PC-3 (cell line): ENCODE data around the gene LRRTM2. TPM values are rescaled to one million over a fixed set of nuclear protein-coding genes. Genes with fewer than 3 reads are reported as not detected.

Experiments used
- ATAC-seq: fragments of 200-7000 bp; cut with Tn5 transposase; 2 replicates; pipeline ENCODE4 v1.9.1; 2020; ENCODE audit warnings: mild to moderate bottlenecking, moderate library complexity
- BruUV-seq: library from RNA; stranded (reverse); fragments of 400-500 nt; replicated peaks from 2 replicates; lab custom pipeline; 2021; lab: Mats Ljungman, UMichigan
- CTCF ChIA-PET: fragments of 300-600 bp; sonication (Branson Sonifier 250); formaldehyde crosslinking; loops from one replicate; lab custom pipeline; 2022; ENCODE audit warnings: antibody characterized with exemption; lab: Charles Lee
- POLR2A ChIA-PET: fragments of 300-600 bp; sonication (Branson Sonifier 250); formaldehyde crosslinking; loops from one replicate; lab custom pipeline; 2022; ENCODE audit warnings: antibody characterized with exemption; ENCODE audit not compliant: unreplicated experiment; lab: Charles Lee
- DNase-seq: peaks from one replicate; pipeline ENCODE4 v3.0.0-alpha.2; 2015
- H2AFZ ChIP-seq: fragments of 300-600 bp; sonication (generic); 2 replicates; pipeline ENCODE4 v1.6.0; 2016; ENCODE audit warnings: antibody characterized with exemption, low read length
- H3F3A ChIP-seq: fragments of 300-600 bp; sonication (generic); one replicate; pipeline ENCODE4 v1.6.0; 2017; ENCODE audit warnings: antibody characterized with exemption, low read length, control low read depth, mild to moderate bottlenecking; ENCODE audit not compliant: unreplicated experiment
- H3K27ac ChIP-seq: fragments of 300-600 bp; sonication (generic); 2 replicates; pipeline ENCODE4 v1.5.1; 2016; ENCODE audit warnings: mild to moderate bottlenecking, low read length
- H3K27me3 ChIP-seq: fragments of 300-600 bp; sonication (generic); 2 replicates; pipeline ENCODE4 v1.6.1; 2016; ENCODE audit warnings: low read length, mixed read lengths
- H3K36me3 ChIP-seq: fragments of 300-600 bp; sonication (generic); 2 replicates; pipeline ENCODE4 v1.6.1; 2016; ENCODE audit warnings: low read depth, mixed run types, low read length, mixed read lengths
- H3K4me1 ChIP-seq: fragments of 300-600 bp; sonication (generic); 2 replicates; pipeline ENCODE4 v1.5.1; 2016; ENCODE audit warnings: low read length; ENCODE audit not compliant: insufficient read depth
- H3K4me2 ChIP-seq: fragments of 300-600 bp; sonication (generic); 2 replicates; pipeline ENCODE4 v1.6.0; 2016; ENCODE audit warnings: low read length
- H3K4me3 ChIP-seq: fragments of 300-600 bp; sonication (generic); 2 replicates; pipeline ENCODE4 v1.5.1; 2016; ENCODE audit warnings: mild to moderate bottlenecking, low read length, mixed read lengths
- H3K79me2 ChIP-seq: fragments of 300-600 bp; sonication (generic); 2 replicates; pipeline ENCODE4 v1.6.1; 2017; ENCODE audit warnings: low read length, mixed read lengths
- H3K9ac ChIP-seq: fragments of 300-600 bp; sonication (generic); 2 replicates; pipeline ENCODE4 v1.6.0; 2016; ENCODE audit warnings: mild to moderate bottlenecking, low read length
- H3K9me2 ChIP-seq: fragments of 300-600 bp; sonication (generic); replicated peaks from 2 replicates; pipeline ENCODE4 v1.6.1; 2016; ENCODE audit warnings: mixed run types, low read length, mixed read lengths
- H3K9me3 ChIP-seq: fragments of 300-600 bp; sonication (generic); 2 replicates; pipeline ENCODE4 v1.6.1; 2016; ENCODE audit warnings: low read length, mixed read lengths
- H4K20me1 ChIP-seq: fragments of 300-600 bp; sonication (generic); 2 replicates; pipeline ENCODE4 v1.6.1; 2016; ENCODE audit warnings: low read length, mixed read lengths
- EZH2 ChIP-seq: fragments of 300-600 bp; sonication (generic); IDR thresholded peaks from one replicate; pipeline ENCODE4 v1.6.1; 2017; ENCODE audit warnings: antibody characterized with exemption, mild to moderate bottlenecking, low read length; ENCODE audit not compliant: unreplicated experiment
- EZH2phosphoT487 ChIP-seq: fragments of 300-600 bp; sonication (generic); IDR thresholded peaks from 2 replicates; pipeline ENCODE4 v1.6.1; 2018; ENCODE audit warnings: mild to moderate bottlenecking, antibody characterized with exemption, low read length, borderline replicate concordance
- intact Hi-C: fragments of 100-400 bp; cut with micrococcal nuclease; formaldehyde crosslinking; loops from 2 replicates; pipeline ENCODE4 v1.9.0; 2023
- total RNA-seq: library from RNA; depleted of rRNA; stranded (reverse); fragments of >200 nt; gene quantifications from 2 replicates; pipeline ENCODE4 v1.2.3, GENCODE V29; 2014
- TF ChIP-seq, protein P1 (sequence below): fragments of 300-600 bp; sonication (generic); conservative IDR thresholded peaks from 2 replicates; pipeline ENCODE4 v1.5.1; 2017; ENCODE audit warnings: antibody characterized with exemption, low read depth, mild to moderate bottlenecking, low read length

The LRRTM2 gene
- total RNA-seq, 1 experiment from 2014 or later = not detected

DNA sequence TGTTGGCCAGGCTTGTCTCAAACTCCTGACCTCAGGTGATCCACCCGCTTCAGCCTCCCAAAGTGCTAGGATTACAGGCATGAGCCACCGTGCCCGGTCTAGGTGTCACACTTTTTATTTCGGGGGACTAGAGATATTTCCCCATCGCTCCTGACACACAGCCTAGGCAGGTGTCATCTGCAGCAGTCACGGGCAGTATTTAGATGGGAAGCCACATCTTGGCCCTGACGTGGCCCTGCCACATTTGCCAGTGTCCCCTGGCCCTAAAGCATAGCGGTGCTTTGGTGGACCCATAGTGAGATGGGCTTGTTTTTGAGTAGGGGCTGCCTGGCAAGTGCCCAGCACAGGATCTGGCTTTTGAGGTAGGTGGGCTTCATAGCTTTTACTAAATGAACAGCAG is 45.0 kb upstream of the LRRTM2 start:
- no peaks in the 10 kb centered on the region for H3K4me1 ChIP-seq
- H3K27me3 ChIP-seq = no peaks in the 10 kb centered on the region
- H3K9ac ChIP-seq = no peak overlapping the region
- no peaks in the 10 kb centered on the region for H3K36me3 ChIP-seq
- H3K79me2 ChIP-seq = no peaks in the 10 kb centered on the region
- no peak overlapping the region for H3K4me2 ChIP-seq
- no TSS peak for BruUV-seq
- H3F3A ChIP-seq = no peaks in the 10 kb centered on the region
- H4K20me1 ChIP-seq = no peaks in the 10 kb centered on the region
- no peaks in the 10 kb centered on the region for H3K9me3 ChIP-seq
- H2AFZ ChIP-seq = no peak overlapping the region
- H3K9me2 ChIP-seq = no peaks in the 10 kb centered on the region
- CTCF ChIA-PET = no interaction called here
- DNase-seq (no peak), ATAC-seq (no peak)
- H3K4me3 ChIP-seq = no peak overlapping the region
- POLR2A ChIA-PET = no interaction called here
- TF ChIP-seq, protein P1, sequence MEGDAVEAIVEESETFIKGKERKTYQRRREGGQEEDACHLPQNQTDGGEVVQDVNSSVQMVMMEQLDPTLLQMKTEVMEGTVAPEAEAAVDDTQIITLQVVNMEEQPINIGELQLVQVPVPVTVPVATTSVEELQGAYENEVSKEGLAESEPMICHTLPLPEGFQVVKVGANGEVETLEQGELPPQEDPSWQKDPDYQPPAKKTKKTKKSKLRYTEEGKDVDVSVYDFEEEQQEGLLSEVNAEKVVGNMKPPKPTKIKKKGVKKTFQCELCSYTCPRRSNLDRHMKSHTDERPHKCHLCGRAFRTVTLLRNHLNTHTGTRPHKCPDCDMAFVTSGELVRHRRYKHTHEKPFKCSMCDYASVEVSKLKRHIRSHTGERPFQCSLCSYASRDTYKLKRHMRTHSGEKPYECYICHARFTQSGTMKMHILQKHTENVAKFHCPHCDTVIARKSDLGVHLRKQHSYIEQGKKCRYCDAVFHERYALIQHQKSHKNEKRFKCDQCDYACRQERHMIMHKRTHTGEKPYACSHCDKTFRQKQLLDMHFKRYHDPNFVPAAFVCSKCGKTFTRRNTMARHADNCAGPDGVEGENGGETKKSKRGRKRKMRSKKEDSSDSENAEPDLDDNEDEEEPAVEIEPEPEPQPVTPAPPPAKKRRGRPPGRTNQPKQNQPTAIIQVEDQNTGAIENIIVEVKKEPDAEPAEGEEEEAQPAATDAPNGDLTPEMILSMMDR = no peak
- TF ChIP-seq EZH2phosphoT487 (no peak), EZH2 (no peak)
- no peak overlapping the region for H3K27ac ChIP-seq
- intact Hi-C loops = no loop called here

GRCh38 chr5:138918686-138919085 is 43.6 kb upstream of the LRRTM2 start:
- H3K36me3 ChIP-seq = no peaks in the 10 kb centered on the region
- DNase-seq (no peak), ATAC-seq (no peak)
- H4K20me1 ChIP-seq = no peaks in the 10 kb centered on the region
- TF ChIP-seq, protein P1 = no peak
- TF ChIP-seq EZH2phosphoT487 (no peak), EZH2 (no peak)
- no peak overlapping the region for H3K27ac ChIP-seq
- CTCF ChIA-PET = no interaction called here
- H2AFZ ChIP-seq = no peak overlapping the region
- H3F3A ChIP-seq = no peaks in the 10 kb centered on the region
- no TSS peak for BruUV-seq
- no peaks in the 10 kb centered on the region for H3K9me2 ChIP-seq
- no peak overlapping the region for H3K9ac ChIP-seq
- no peaks in the 10 kb centered on the region for H3K79me2 ChIP-seq
- POLR2A ChIA-PET = no interaction called here
- no peak overlapping the region for H3K4me2 ChIP-seq
- no peaks in the 10 kb centered on the region for H3K9me3 ChIP-seq
- intact Hi-C loops = no loop called here
- H3K4me3 ChIP-seq = no peak overlapping the region
- H3K4me1 ChIP-seq = no peaks in the 10 kb centered on the region
- no peaks in the 10 kb centered on the region for H3K27me3 ChIP-seq

DNA sequence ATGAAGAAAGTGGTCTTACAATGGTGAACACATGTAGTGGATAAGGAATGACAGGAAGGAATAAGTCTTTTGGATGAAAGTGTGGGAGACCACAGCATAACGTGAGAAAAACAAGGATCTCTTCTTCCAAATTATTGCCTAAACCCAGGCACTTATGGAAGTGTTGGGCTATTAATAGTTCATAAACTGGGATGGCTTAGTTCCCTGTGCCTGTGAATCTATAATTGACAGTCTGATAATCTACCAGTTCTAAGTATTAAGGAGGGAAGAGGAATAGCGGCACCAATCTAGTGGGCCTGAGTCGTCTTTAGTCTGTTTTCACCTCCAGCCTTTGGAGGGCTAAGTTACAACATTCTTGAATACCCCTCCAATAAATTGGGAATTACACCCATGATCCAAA is 39.2 kb upstream of the LRRTM2 start:
- H4K20me1 ChIP-seq = no peaks in the 10 kb centered on the region
- no peak overlapping the region for H2AFZ ChIP-seq
- no peak overlapping the region for H3K9ac ChIP-seq
- H3K9me2 ChIP-seq = no peaks in the 10 kb centered on the region
- no peak overlapping the region for H3K4me2 ChIP-seq
- intact Hi-C loops = no loop called here
- H3K36me3 ChIP-seq = no peaks in the 10 kb centered on the region
- POLR2A ChIA-PET = no interaction called here
- no peaks in the 10 kb centered on the region for H3K27me3 ChIP-seq
- DNase-seq (no peak), ATAC-seq (no peak)
- H3K4me1 ChIP-seq = no peaks in the 10 kb centered on the region
- no TSS peak for BruUV-seq
- no peak overlapping the region for H3K27ac ChIP-seq
- H3K4me3 ChIP-seq = no peak overlapping the region
- no peaks in the 10 kb centered on the region for H3K79me2 ChIP-seq
- no peaks in the 10 kb centered on the region for H3F3A ChIP-seq
- H3K9me3 ChIP-seq = no peaks in the 10 kb centered on the region
- TF ChIP-seq EZH2 = no peak
- TF ChIP-seq, protein P1 = no peak
- TF ChIP-seq EZH2phosphoT487 = no peak
- CTCF ChIA-PET = no interaction called here
